B cell (primary cell): Measurements from ENCODE around the gene STK33. TPM values are rescaled to one million over a fixed set of nuclear protein-coding genes. Genes with fewer than 3 reads are reported as not detected.

Source experiments
- ATAC-seq: fragments of 200-7000 bp; cut with Tn5 transposase; one replicate; pipeline ENCODE4 v1.10.0; 2021; ENCODE audit warnings: low read depth, mild to moderate bottlenecking, moderate number of reproducible peaks, moderate library complexity
- CTCF ChIA-PET: fragments of 350-600 bp; sonication (Branson Sonifier 250); formaldehyde crosslinking; loops from one replicate; lab custom pipeline; 2021; ENCODE audit warnings: antibody characterized with exemption, inconsistent platforms; lab: Charles Lee
- POLR2A ChIA-PET: fragments of 350-600 bp; sonication (Branson Sonifier 250); formaldehyde crosslinking; loops from one replicate; lab custom pipeline; 2021; ENCODE audit warnings: antibody characterized with exemption; lab: Charles Lee
- DNase-seq: peaks from one replicate; pipeline ENCODE4 v3.0.0; 2013
- H2AFZ ChIP-seq: 2 replicates; pipeline ENCODE4 v1.6.1; 2012; ENCODE audit warnings: mild to moderate bottlenecking, low read depth, low read length; ENCODE audit not compliant: insufficient read depth, poor library complexity, severe bottlenecking
- H3K27ac ChIP-seq, 2 donors: 1 replicate in 1 of 2; 2 replicates in 1 of 2; pipeline ENCODE4 v1.5.1; 2012 to 2013; ENCODE audit warnings: low read length in 2 of 2, mild to moderate bottlenecking in 2 of 2, moderate library complexity in 1 of 2
- H3K27me3 ChIP-seq, 4 experiments: fragments of 200-600 bp in 1 of 4; sonication (generic) in 1 of 4; replicated peaks in 1 of 4; 1 replicate in 2 of 4; 2 replicates in 2 of 4; pipeline versions ENCODE4 v1.6.1 to v1.7.0; 2013 to 2016; ENCODE audit warnings: low read length in 3 of 4, mild to moderate bottlenecking in 2 of 4, mixed read lengths in 1 of 4, moderate library complexity in 1 of 4; ENCODE audit not compliant: insufficient read depth in 4 of 4, control insufficient read depth in 3 of 4; ENCODE audit errors: control extremely low read depth in 1 of 4
- H3K36me3 ChIP-seq, 2 experiments: replicated peaks in 1 of 2; 1 replicate in 1 of 2; 2 replicates in 1 of 2; pipeline versions ENCODE4 v1.6.1 to v1.7.1; 2013; ENCODE audit warnings: low read length in 1 of 2; ENCODE audit not compliant: insufficient read depth in 2 of 2, control insufficient read depth in 1 of 2; ENCODE audit errors: control extremely low read depth in 1 of 2, extremely low read depth in 1 of 2
- H3K4me1 ChIP-seq, 2 donors: fragments of 200-600 bp in 1 of 2; sonication (generic) in 1 of 2; 1 replicate in 1 of 2; 2 replicates in 1 of 2; pipeline versions ENCODE4 v1.5.1 to v1.6.1; 2013 to 2017; ENCODE audit warnings: low read length in 2 of 2; ENCODE audit not compliant: control insufficient read depth in 2 of 2, insufficient read depth in 2 of 2
- H3K4me2 ChIP-seq: replicated peaks from 2 replicates; pipeline ENCODE3; 2012; ENCODE audit warnings: mild to moderate bottlenecking, low read depth, low read length; ENCODE audit not compliant: poor library complexity, severe bottlenecking
- H3K4me3 ChIP-seq, 5 experiments: fragments of 200-600 bp in 1 of 5; sonication (generic) in 1 of 5; 1 replicate in 3 of 5; 2 replicates in 2 of 5; pipeline versions ENCODE4 v1.5.1 to v1.7.0; 2011 to 2016; ENCODE audit warnings: low read length in 4 of 5, mild to moderate bottlenecking in 4 of 5, low read depth in 2 of 5, control low read depth in 1 of 5, moderate library complexity in 1 of 5; ENCODE audit not compliant: insufficient read depth in 1 of 5; ENCODE audit errors: control extremely low read depth in 1 of 5, extremely low read depth in 1 of 5
- H3K79me2 ChIP-seq: fragments of 200-600 bp; sonication (generic); one replicate; pipeline ENCODE4 v1.6.0; 2016; ENCODE audit warnings: low read length; ENCODE audit not compliant: control insufficient read depth, insufficient read depth
- H3K9ac ChIP-seq: fragments of 200-600 bp; sonication (generic); 2 replicates; pipeline ENCODE4 v1.6.1; 2017; ENCODE audit warnings: mild to moderate bottlenecking, low read length, moderate library complexity
- H3K9me3 ChIP-seq, 3 donors: one replicate each; pipeline versions ENCODE4 v1.6.1 to v1.7.1; 2013; ENCODE audit warnings: low read length in 2 of 3; ENCODE audit not compliant: control insufficient read depth in 2 of 3, insufficient read depth in 1 of 3; ENCODE audit errors: control extremely low read depth in 1 of 3
- H4K20me1 ChIP-seq: 2 replicates; pipeline ENCODE4 v1.6.0; 2012; ENCODE audit warnings: mild to moderate bottlenecking, low read length; ENCODE audit not compliant: insufficient read depth, control insufficient read depth, poor library complexity, severe bottlenecking
- H3K27ac Mint-ChIP-seq: one replicate; pipeline ENCODE4 v1.8.0; 2021; ENCODE audit warnings: mixed read lengths
- H3K27me3 Mint-ChIP-seq: one replicate; pipeline ENCODE4 v1.8.0; 2021; ENCODE audit warnings: mixed read lengths
- H3K4me1 Mint-ChIP-seq: one replicate; pipeline ENCODE4 v1.8.0; 2021; ENCODE audit warnings: mixed read lengths
- H3K4me3 Mint-ChIP-seq: one replicate; pipeline ENCODE4 v1.8.0; 2021; ENCODE audit warnings: mixed read lengths
- H3K9me3 Mint-ChIP-seq: one replicate; pipeline ENCODE4 v1.8.0; 2022; ENCODE audit warnings: mixed read lengths; ENCODE audit not compliant: insufficient read depth
- CTCF ChIP-seq: fragments of 200-600 bp; IDR thresholded peaks from one replicate; pipeline ENCODE4 v1.8.0; 2022; ENCODE audit warnings: antibody characterized with exemption, mild to moderate bottlenecking
- EZH2 ChIP-seq: IDR thresholded peaks from 2 replicates; pipeline ENCODE4 v1.6.1; 2012; ENCODE audit warnings: borderline replicate concordance, low read depth, mild to moderate bottlenecking, moderate library complexity, low read length; ENCODE audit not compliant: insufficient read depth, poor library complexity, severe bottlenecking
- WGBS: methylation state at CpG from one replicate; pipeline ENCODE4 v1.1.5; 2013; ENCODE audit warnings: missing lambda C conversion rate; ENCODE audit not compliant: insufficient coverage; 5-methylcytosine and 5-hydroxymethylcytosine counted together
- intact Hi-C: fragments of 100-400 bp; cut with micrococcal nuclease; formaldehyde crosslinking; loops from one replicate; pipeline ENCODE4 v1.10.0; 2022
- polyA plus RNA-seq: library from polyadenylated mRNA; depleted of rRNA; stranded (reverse); fragments of >200 nt; gene quantifications from 2 replicates; pipeline ENCODE4 v1.2.3, GENCODE V29; 2012
- total RNA-seq, 2 donors: library from RNA; stranded (reverse); fragments of 120-200 nt in 1 of 2; gene quantifications; 1 replicate in 1 of 2; 2 replicates in 1 of 2; pipeline versions ENCODE4 v1.2.3 to v1.2.4, GENCODE V29; 2013 to 2022

The STK33 gene
- total and polyA plus RNA-seq, 2 donors (not counting 1 experiment from before 2014, with no cell fraction given): 3.1 to 9.3 TPM

GRCh38 chr11:8523396-8523795 lies 70.6 kb downstream of the STK33 start:
- H3K4me2 ChIP-seq: no peak overlapping the region
- TF ChIP-seq CTCF (no peak), EZH2 (no peak)
- H3K4me3 ChIP-seq: no peak overlapping the region
- H3K9me3 Mint-ChIP-seq: peaks cover 3% of the 10 kb centered on the region
- ChIA-PET CTCF (no interaction called here), POLR2A (no interaction called here)
- H3K4me1 ChIP-seq: no peaks in the 10 kb centered on the region
- no peaks in the 10 kb centered on the region for H3K27me3 Mint-ChIP-seq
- no peak overlapping the region for H3K27ac Mint-ChIP-seq
- H3K79me2 ChIP-seq: no peaks in the 10 kb centered on the region
- ATAC-seq (no peak), DNase-seq (no peak)
- H3K4me1 Mint-ChIP-seq: peaks cover 6% of the 10 kb centered on the region
- H2AFZ ChIP-seq: no peak overlapping the region
- H4K20me1 ChIP-seq: no peaks in the 10 kb centered on the region
- no peaks in the 10 kb centered on the region for H3K36me3 ChIP-seq
- H3K9ac ChIP-seq: no peak overlapping the region
- no peak overlapping the region for H3K4me3 Mint-ChIP-seq
- no peaks in the 10 kb centered on the region for H3K27me3 ChIP-seq
- WGBS: 99% methylated on average over 27 of the region's 34 CpGs
- peaks cover 0 to 11% (median 0%) of the 10 kb centered on the region in 3 donors for H3K9me3 ChIP-seq
- no peak overlapping the region for H3K27ac ChIP-seq
- intact Hi-C loops: no loop called here

GRCh38 chr11:8512547-8512946 lies 81.5 kb downstream of the STK33 start:
- WGBS: 100% methylated on average over 1 of the region's 2 CpGs

More at GRCh38 chr11:8512547-8512946, 81.5 kb downstream of the STK33 start:
- ATAC-seq: no peak
- H3K4me3 Mint-ChIP-seq: no peak overlapping the region
- H3K27me3 Mint-ChIP-seq: peaks cover 3% of the 10 kb centered on the region
- no peak for DNase-seq
- no peaks in the 10 kb centered on the region for H3K9me3 Mint-ChIP-seq
- no peak overlapping the region for H2AFZ ChIP-seq
- ChIA-PET POLR2A (no interaction called here), CTCF (no interaction called here)
- H4K20me1 ChIP-seq: no peaks in the 10 kb centered on the region
- H3K27ac ChIP-seq: no peak overlapping the region
- no peak overlapping the region for H3K9ac ChIP-seq
- H3K79me2 ChIP-seq: no peaks in the 10 kb centered on the region
- no peaks in the 10 kb centered on the region for H3K4me1 ChIP-seq
- no peaks in the 10 kb centered on the region for H3K27me3 ChIP-seq
- no peaks in the 10 kb centered on the region for H3K4me1 Mint-ChIP-seq
- no peak overlapping the region for H3K27ac Mint-ChIP-seq
- TF ChIP-seq CTCF (no peak), EZH2 (no peak)
- H3K9me3 ChIP-seq: peaks cover 3 to 6% (median 4%) of the 10 kb centered on the region in 3 donors
- H3K4me3 ChIP-seq: no peak overlapping the region
- no peak overlapping the region for H3K4me2 ChIP-seq
- no peaks in the 10 kb centered on the region for H3K36me3 ChIP-seq
- intact Hi-C loops: no loop called here
